Measurements from ENCODE around the gene FGF14.

Gene FGF14

GRCh38 chr13:102299366-102299765 lies 102.5 kb downstream of the FGF14 start:
- no peak for TF ChIP-seq ZFX (IDR thresholded peaks at IDR 0.05)
- TF ChIP-seq CTCF (conservative IDR thresholded peaks at IDR 0.05): no peak
- no peak overlapping the region for H3K27ac ChIP-seq

GRCh38 chr13:102298051-102298450 lies 103.8 kb downstream of the FGF14 start:
- TF ChIP-seq ZFX (IDR thresholded peaks at IDR 0.05) (no peak), CTCF (conservative IDR thresholded peaks at IDR 0.05) (no peak)
- no peak overlapping the region for H3K27ac ChIP-seq

- TF ChIP-seq ZFX (IDR thresholded peaks at IDR 0.05) (no peak), CTCF (conservative IDR thresholded peaks at IDR 0.05) (no peak)
These were observed 106.4 kb downstream of the FGF14 start for GRCh38 chr13:102295316-102296048.

GRCh38 chr13:102294407-102295018 lies 107.3 kb downstream of the FGF14 start:
- TF ChIP-seq ZFX (IDR thresholded peaks at IDR 0.05): no peak
- TF ChIP-seq CTCF (conservative IDR thresholded peaks at IDR 0.05): no peak

More at GRCh38 chr13:102295316-102296048, 106.4 kb downstream of the FGF14 start:
- no peak overlapping the region for H3K27ac ChIP-seq

GRCh38 chr13:102293723-102294122 lies 108.1 kb downstream of the FGF14 start:
- H3K27ac ChIP-seq: no peak overlapping the region
- TF ChIP-seq CTCF (conservative IDR thresholded peaks at IDR 0.05): no peak
- TF ChIP-seq ZFX (IDR thresholded peaks at IDR 0.05): no peak

More at GRCh38 chr13:102294407-102295018, 107.3 kb downstream of the FGF14 start:
- no peak overlapping the region for H3K27ac ChIP-seq

GRCh38 chr13:102291587-102292218 lies 110.1 kb downstream of the FGF14 start:
- TF ChIP-seq CTCF (conservative IDR thresholded peaks at IDR 0.05): no peak
- no peak for TF ChIP-seq ZFX (IDR thresholded peaks at IDR 0.05)
- H3K27ac ChIP-seq: no peak overlapping the region

- no peak for TF ChIP-seq ZFX (IDR thresholded peaks at IDR 0.05)
- no peak for TF ChIP-seq CTCF (conservative IDR thresholded peaks at IDR 0.05)
- no peak overlapping the region for H3K27ac ChIP-seq
These were observed 112.2 kb downstream of the FGF14 start for GRCh38 chr13:102289606-102290005.

Measured in C4-2B (cell line).